Activated naive CD4-positive, alpha-beta T cell (primary cell): ENCODE data around the gene PLEKHG5.

Source experiments
- DNase-seq, 4 experiments: peaks; one replicate each; lab custom pipeline; 2025; lab: John Stamatoyannopoulos, UW

Gene PLEKHG5

DNA sequence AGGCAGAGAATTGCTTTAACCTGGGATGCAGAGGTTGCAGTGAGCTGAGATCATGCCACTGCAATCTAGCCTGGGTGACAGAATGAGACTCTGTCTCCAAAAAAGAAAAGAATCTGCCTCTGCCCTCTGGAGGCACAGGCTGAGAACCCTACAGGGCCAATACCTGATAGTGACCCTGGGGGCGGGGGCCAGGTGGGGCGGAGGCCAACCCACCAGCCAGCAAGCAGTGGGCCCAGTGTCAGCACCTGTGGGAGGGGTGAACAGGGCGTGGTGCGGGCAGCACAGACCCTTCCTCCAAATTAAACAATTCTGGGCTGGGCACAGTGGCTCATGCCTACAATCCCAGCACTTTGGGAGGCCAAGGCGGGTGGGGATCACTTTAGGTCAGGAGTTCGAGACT is 19.0 kb upstream of the PLEKHG5 start:
- DNase-seq, result no peak

DNA sequence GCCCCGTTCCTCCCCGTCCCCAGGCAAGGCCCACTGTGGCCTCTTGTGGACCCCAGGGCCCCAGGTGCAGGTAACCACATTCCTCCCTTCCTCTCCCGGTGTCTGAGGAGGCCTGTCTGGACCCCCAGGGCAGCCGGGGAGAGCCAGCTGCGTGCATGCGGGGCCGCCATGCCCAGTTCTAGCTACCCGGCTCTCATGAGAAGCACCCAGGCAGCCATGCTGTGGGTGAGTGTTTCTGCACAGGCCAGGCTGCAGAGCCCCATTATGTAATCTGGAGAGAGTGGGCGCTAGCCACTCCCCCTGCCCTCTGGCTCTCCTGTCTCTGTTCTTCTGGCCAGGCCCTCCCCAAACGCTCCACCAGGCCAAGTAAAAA is 18.4 kb upstream of the PLEKHG5 start:
- DNase-seq, result no peak

DNA sequence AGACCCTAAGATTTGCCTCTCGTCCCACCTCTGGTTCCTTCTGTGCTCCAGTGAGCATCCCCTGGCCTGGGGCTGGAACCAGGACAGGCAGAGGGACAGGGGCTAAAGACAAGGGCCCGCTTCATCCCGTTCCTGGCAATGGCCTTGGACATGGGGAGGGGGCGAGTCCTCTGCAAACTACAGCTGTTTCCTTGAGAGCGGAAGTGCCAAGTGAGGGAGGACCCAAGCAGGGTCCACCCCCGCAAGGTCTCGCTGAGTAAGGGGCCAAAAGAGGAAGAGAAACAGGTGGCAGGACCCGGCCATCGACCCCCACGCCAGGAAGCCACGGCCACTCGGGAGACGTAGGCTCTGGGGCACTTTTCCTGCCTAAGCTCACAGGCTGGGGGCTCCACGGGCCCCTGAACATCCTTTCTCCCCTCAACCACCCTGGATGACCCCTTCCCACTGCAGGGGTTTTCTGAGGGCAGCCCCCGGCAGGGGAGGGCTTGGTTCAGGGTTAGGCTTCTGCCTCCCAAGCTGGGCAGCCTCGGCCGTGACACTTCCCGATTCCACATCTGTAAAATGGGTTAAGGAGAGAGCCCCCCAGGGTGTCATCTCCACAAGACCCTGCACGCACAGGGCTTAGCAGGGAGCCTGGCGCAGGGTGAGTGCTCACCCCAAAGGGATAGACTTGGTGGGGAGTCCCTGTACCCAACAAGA is 17.9 kb upstream of the PLEKHG5 start:
- no peak for DNase-seq

DNA sequence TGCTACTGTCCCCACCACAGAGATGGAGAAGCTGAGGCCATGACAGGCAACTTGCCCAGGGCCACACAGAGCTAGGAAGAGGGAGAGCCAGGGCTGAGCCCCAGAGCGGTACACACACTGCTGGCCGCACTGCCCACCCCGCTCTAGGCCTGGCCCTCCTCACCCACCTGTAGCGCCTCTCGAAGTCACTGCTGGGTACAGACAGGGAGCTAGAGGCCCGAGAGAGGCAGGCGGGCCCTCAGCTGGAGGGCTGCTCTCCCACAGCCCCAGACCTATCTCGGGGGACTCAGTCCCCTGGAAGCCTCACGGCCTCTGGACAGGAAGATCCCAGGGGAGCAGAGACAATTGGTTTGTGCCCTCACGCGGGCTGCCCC is 17.3 kb upstream of the PLEKHG5 start:
- DNase-seq, result no peak

DNA sequence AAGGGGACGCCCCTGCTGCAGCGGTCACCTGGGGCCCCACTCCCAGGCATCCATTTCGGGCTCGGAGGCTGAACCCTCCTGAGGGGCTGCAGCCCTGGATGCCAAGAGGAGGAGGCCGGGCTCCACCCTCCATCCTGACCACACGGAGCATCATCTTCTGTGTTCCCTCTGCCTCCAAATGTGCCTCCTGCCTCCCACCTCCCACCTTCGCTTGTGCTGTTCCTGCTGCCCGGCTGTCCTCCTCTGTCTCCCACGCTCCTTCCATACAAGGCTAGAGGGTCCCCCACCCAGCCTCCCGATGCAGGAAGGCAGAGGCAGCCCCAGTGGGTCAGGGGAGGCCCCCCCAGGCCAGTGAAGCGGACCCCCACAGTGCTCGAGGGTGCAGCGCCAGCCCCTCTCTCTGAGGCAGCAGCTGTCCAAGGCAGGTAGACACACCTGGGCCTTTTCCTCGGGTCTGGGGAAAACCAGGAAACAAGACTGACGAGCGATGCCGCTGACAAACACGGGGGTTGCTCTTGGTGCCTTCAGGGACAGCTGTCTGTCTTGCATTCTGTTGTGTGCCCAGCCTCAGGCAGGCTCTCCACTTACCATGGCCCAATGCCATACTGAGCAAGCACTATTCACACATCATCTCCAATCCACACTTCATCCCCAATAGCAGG is 16.8 kb upstream of the PLEKHG5 start:
- DNase-seq, result no peak

DNA sequence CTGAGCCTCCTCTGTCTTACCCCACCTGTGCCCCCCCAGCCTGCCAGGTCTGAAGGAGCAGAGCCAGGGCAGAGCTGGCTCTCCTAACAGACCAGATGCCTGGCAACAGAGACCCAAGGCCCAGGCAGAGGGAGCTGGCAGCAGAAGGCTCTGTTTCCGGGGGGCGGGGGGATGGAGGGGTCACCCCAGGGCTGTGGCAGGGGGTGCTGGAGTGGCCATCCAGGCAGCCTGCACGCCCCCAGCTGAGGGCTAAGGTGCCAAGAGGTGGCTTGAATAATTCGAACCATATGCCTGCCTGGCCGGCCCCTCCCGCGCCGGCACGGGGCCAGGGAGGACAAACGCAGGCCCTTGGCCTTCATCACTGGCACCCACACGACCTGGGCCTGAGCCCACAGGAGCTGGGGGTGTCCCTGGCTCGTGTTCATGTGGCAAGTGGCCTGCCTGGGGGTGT is 16.0 kb upstream of the PLEKHG5 start:
- no peak for DNase-seq

- DNase-seq, result no peak
These were observed 15.6 kb upstream of the PLEKHG5 start for GRCh38 chr1:6507037-6507428.

- no peak for DNase-seq
These were observed 15.0 kb upstream of the PLEKHG5 start for GRCh38 chr1:6506210-6507036.

GRCh38 chr1:6505367-6506209 is 14.1 kb upstream of the PLEKHG5 start:
- no peak for DNase-seq

GRCh38 chr1:6504887-6505286 is 13.4 kb upstream of the PLEKHG5 start:
- DNase-seq, result no peak

DNA sequence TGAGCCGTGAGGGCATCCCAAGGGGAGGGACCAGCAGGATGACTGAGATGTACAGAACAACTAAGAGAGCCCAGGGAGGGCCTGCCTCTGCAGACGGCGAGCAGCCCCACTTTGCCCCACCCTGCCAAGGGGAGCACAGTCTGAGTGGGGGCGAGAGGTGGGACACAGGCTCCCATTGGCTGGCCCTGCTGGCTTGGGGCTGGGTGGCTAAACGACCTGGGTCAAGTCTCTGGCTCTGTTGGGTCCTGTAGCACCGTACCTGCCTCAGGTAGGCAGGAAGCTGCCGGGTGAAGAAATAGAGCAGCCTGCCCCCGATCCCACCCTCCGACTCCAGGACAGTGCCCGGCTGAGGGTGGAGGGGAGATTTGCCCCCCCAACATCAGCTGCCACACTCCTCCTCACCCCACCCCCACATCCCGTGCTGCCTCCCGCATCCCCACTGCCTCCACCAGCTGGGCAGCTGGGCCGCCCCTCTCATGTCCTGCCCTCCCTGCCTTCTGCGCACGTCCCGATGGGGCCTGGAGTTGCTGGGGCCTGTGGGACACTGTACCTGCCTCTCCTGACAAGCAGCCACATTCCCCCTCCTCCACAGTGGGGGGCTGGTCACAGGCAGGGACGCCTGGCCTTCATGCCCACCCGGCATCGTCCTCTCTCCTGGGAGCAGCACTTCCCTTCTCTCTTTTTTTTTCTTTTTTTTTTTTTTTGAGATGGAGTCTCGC is 12.6 kb upstream of the PLEKHG5 start:
- DNase-seq, result no peak

DNA sequence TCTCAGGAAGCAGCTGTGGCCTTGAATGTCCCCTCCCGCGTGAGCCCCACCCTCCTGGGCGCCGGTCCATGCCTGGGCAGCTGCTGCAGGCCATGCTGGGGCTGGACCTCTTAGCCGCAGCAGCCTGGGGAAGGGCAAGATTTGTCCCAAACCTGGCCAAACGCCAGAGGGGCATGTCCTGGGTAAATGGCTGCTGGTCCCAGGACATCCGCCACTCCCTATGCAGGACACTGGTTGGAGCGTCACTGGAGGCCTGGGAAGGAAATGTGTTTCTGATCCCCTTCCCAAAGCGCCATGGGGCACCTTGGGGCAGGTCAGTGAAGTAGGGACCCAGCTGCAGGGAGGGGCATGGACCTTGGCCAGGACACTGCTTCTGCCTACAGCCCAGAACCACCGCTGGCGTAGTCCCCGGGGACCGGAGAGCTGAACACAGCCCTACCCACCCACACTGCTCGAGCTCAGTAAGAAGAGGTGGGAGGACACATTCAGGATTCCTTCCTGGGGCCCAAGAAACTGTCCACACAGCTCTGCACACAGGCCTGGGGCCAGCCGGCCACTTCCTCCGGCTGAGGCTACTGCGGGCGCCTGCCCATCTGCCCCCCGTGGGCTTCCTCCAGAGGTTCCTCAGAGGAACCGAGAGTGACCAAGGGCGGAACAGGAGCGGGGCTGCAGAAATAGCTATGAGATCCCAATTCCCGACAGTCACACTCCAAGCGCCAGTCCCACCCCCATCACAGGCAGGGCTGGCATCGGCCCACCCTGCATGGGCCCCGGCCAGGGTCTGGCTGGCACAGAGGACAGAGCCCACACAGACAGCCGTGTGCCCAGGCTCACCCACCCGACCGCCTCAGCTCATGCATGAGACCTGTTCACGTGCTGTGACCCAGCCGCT is 10.8 kb upstream of the PLEKHG5 start:
- no peak for DNase-seq

DNA sequence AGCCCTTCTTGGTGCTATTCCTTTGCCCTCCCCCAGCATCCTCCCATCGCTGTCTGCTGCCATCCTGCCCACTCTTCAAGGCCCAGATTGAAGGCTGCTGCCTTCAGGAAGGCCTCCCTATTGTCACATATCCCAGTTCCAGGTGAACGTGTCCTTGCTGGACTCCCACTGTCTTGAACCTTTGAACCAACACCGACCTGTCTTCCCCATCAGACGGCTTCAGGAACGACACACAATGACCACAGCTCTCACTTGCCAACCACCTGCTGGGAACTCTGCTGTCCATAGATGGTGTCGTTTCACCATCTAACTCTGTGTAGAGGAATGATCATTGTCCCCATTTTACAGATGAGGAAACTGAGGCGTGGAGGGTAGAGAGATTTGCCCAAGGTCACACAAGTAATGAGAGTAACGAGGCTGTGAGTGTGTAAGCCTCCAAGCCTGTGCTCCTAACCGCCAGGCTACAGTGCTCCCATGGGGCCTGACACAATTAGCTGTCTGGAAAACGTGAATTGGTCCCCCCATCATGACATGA is 9.9 kb upstream of the PLEKHG5 start:
- DNase-seq, result no peak

- no peak for DNase-seq
These were observed 9.2 kb upstream of the PLEKHG5 start for GRCh38 chr1:6500544-6501278.

GRCh38 chr1:6499296-6499695 is 7.8 kb upstream of the PLEKHG5 start:
- no peak for DNase-seq

- DNase-seq, result no peak
These were observed 7.2 kb upstream of the PLEKHG5 start for GRCh38 chr1:6498576-6499111.

DNA sequence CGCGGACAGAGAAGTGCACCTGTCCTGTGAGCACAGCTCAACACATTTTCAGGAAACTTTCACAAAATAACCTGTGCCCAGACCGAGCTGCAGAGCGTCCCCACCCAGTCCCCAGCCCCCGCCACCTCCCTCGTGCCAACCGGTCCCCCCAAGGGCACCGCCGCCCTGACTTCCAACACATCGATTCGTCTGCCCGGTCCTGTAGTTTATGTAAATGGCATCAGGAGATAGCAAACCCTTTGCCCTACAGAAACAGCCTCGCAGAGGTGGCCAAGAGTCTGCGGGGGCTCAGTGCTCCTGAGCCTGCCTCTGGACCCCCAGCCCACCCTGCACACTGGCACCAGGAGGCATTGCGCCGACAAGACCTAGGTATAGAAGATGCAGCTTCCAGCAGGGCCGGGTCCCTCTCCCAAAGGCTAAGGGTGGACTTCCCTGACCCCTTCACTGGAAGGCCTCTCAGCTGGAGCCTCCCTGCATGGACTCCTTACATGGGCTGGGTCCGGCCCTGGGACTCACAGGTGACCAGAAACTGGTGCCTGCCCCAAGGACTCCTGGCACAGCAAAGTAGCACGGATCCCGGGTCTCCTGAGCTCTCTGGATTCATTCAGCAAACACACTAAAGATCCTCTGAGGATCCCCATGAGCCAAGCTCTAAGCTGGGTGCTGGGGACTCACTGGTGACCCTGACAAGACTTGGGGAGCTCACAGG is 6.6 kb upstream of the PLEKHG5 start:
- DNase-seq, result no peak

GRCh38 chr1:6497215-6497866 is 5.9 kb upstream of the PLEKHG5 start:
- DNase-seq, result peak in 2 of 4 experiments; percentile 35 to 48
